A549 (cell line): ENCODE measurements around the gene LAMA1.

Source experiments
- CBX2 ChIP-seq: fragments of 200-600 bp; sonication (generic); IDR thresholded peaks from 2 replicates; pipeline ENCODE4 v1.6.1; 2016; ENCODE audit warnings: low read depth, mild to moderate bottlenecking, borderline replicate concordance
- CEBPB ChIP-seq, 2 experiments: fragments of >200 bp in 1 of 2; sonication (Bioruptor Twin) in 1 of 2; formaldehyde crosslinking in 1 of 2; IDR thresholded peaks; 2 replicates each; pipeline ENCODE4 v1.6.1; 2012 to 2016
- CHD4 ChIP-seq: fragments of 200-600 bp; sonication (generic); IDR thresholded peaks from 2 replicates; pipeline ENCODE4 v1.6.1; 2016; ENCODE audit warnings: antibody characterized with exemption, mild to moderate bottlenecking, borderline replicate concordance
- CTCF ChIP-seq: fragments of >200 bp; sonication (Bioruptor Twin); formaldehyde crosslinking; IDR thresholded peaks from 3 replicates; pipeline ENCODE4 v1.5.1; 2016
- HDAC2 ChIP-seq: fragments of 200-600 bp; sonication (generic); IDR thresholded peaks from 2 replicates; pipeline ENCODE4 v1.6.1; 2016
- JUNB ChIP-seq: fragments of >200 bp; sonication (Bioruptor Twin); formaldehyde crosslinking; IDR thresholded peaks from 2 replicates; pipeline ENCODE4 v1.6.1; 2016
- NFE2L2 ChIP-seq: fragments of 150-350 bp; conservative IDR thresholded peaks from 2 replicates; pipeline ENCODE4 v1.6.1; 2014; ENCODE audit warnings: low read length
- NPAS2 ChIP-seq: fragments of 250-450 bp; sonication (Bioruptor Pico); IDR thresholded peaks from 2 replicates; pipeline ENCODE4 v1.8.0; 2022; ENCODE audit warnings: mild to moderate bottlenecking, moderate library complexity, borderline replicate concordance
- PHF8 ChIP-seq: fragments of 200-600 bp; sonication (generic); IDR thresholded peaks from 2 replicates; pipeline ENCODE4 v1.6.1; 2016; ENCODE audit warnings: low read depth, mild to moderate bottlenecking, antibody characterized with exemption, moderate library complexity, borderline replicate concordance
- POLR2A ChIP-seq: IDR thresholded peaks from 2 replicates; pipeline ENCODE4 v1.6.1; 2012; ENCODE audit warnings: mild to moderate bottlenecking, low read length
- RFX5 ChIP-seq: fragments of 450-650 bp; IDR thresholded peaks from 2 replicates; pipeline ENCODE4 v1.7.1; 2014; ENCODE audit warnings: antibody characterized with exemption, mild to moderate bottlenecking, moderate library complexity
- USF2 ChIP-seq: fragments of 450-650 bp; IDR thresholded peaks from 2 replicates; pipeline ENCODE4 v1.6.1; 2014; ENCODE audit warnings: antibody characterized with exemption

- TF ChIP-seq CTCF (no peak), CEBPB (IDR thresholded peaks at IDR 0.05) (no peak), JUNB (no peak), RFX5 (no peak), POLR2A (no peak), PHF8 (no peak), NPAS2 (no peak), NFE2L2 (no peak), USF2 (no peak), CHD4 (no peak), CBX2 (no peak), HDAC2 (no peak)
Observed at GRCh38 chr18:7139409-7139808, 21.8 kb upstream of the LAMA1 start.
